ENCODE data around the gene ZNF471. TPM values are rescaled to one million over a fixed set of nuclear protein-coding genes. Genes with fewer than 3 reads are reported as not detected.

Gene ZNF471
- total and polyA plus RNA-seq, 9 donors: 5.9 to 22.4 (median 14.1) TPM

DNA sequence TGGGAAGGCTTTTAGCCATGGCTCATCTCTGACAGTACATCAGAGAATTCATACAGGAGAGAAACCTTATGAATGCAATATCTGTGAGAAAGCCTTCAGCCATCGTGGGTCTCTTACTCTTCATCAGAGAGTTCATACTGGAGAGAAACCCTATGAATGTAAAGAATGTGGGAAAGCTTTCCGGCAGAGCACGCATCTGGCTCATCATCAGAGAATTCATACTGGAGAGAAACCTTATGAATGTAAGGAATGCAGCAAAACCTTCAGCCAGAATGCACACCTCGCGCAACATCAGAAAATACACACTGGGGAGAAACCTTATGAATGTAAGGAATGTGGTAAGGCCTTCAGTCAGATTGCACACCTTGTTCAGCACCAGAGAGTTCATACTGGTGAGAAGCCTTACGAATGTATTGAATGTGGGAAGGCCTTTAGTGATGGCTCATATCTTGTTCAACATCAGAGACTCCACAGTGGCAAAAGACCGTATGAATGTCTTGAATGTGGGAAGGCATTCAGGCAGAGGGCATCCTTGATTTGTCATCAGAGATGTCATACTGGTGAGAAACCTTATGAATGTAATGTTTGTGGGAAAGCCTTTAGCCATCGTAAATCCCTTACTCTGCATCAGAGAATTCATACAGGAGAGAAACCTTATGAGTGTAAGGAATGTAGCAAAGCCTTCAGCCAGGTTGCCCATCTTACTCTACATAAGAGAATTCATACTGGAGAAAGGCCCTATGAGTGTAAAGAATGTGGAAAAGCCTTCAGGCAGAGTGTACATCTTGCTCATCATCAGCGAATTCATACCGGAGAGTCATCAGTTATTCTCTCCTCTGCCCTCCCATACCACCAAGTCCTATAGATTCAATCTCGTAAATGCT is 70.3 kb downstream of the ZNF471 start:
- H3K27ac ChIP-seq: no peak overlapping the region
- intact Hi-C loops (cut with DNase I): no loop called here
- H3K36me3 ChIP-seq: peaks cover 6% of the 10 kb centered on the region
- peaks cover 15 to 52% of the 10 kb centered on the region in 2 donors for H3K9me3 ChIP-seq
- WGBS, 3 donors: 96 to 98% (median 97%) methylated on average over 11 of the region's 11 CpGs
- H3K4me3 ChIP-seq: no peak overlapping the region
- H3K27me3 ChIP-seq: no peaks in the 10 kb centered on the region
- DNase-seq: no peak
- H3K4me1 ChIP-seq (ENCODE audit: insufficient read depth): no peaks in the 10 kb centered on the region
- TF ChIP-seq, protein P1, sequence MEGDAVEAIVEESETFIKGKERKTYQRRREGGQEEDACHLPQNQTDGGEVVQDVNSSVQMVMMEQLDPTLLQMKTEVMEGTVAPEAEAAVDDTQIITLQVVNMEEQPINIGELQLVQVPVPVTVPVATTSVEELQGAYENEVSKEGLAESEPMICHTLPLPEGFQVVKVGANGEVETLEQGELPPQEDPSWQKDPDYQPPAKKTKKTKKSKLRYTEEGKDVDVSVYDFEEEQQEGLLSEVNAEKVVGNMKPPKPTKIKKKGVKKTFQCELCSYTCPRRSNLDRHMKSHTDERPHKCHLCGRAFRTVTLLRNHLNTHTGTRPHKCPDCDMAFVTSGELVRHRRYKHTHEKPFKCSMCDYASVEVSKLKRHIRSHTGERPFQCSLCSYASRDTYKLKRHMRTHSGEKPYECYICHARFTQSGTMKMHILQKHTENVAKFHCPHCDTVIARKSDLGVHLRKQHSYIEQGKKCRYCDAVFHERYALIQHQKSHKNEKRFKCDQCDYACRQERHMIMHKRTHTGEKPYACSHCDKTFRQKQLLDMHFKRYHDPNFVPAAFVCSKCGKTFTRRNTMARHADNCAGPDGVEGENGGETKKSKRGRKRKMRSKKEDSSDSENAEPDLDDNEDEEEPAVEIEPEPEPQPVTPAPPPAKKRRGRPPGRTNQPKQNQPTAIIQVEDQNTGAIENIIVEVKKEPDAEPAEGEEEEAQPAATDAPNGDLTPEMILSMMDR (IDR thresholded peaks at IDR 0.05): no peak
- TF ChIP-seq EP300 (IDR thresholded peaks at IDR 0.05): no peak
- no peak for TF ChIP-seq POLR2A (IDR thresholded peaks at IDR 0.05)

Other genes with a start within 250 kb of the ZNF471 start
- gene EDDM13, start 235.1 kb upstream of the ZNF471 start, total RNA-seq: not detected
- gene EDDM13, start 235.1 kb upstream of the ZNF471 start, polyA plus RNA-seq: under 1 TPM in 1 of 2 donors, not detected in 1; 0.28 TPM
- 10 to 100 TPM in 5 of 7 donors, 1 to 10 TPM in 2; 7.4 to 25.7 (median 13.9) TPM for gene ZSCAN5A, start 193.0 kb upstream of the ZNF471 start, total RNA-seq
- 1 to 10 TPM; 4.6 to 8.9 TPM for gene ZSCAN5A, start 193.0 kb upstream of the ZNF471 start, polyA plus RNA-seq
- 10 to 100 TPM in 2 of 7 donors, 1 to 10 TPM in 5; 4.6 to 11.1 (median 8.3) TPM for gene ZNF582, start 114.3 kb upstream of the ZNF471 start, total RNA-seq
- 1 to 10 TPM; 4.6 to 7.9 TPM for gene ZNF582, start 114.3 kb upstream of the ZNF471 start, polyA plus RNA-seq
- gene ZNF583, start 103.5 kb upstream of the ZNF471 start, total RNA-seq: 10 to 100 TPM in 5 of 7 donors, 1 to 10 TPM in 2; 5.9 to 12.5 (median 10.7) TPM
- 1 to 10 TPM; 4.0 to 6.8 TPM for gene ZNF583, start 103.5 kb upstream of the ZNF471 start, polyA plus RNA-seq
- 10 to 100 TPM in 4 of 7 donors, 1 to 10 TPM in 3; 5.5 to 12.8 (median 10.2) TPM for gene ZNF667, start 30.5 kb upstream of the ZNF471 start, total RNA-seq
- gene ZNF667, start 30.5 kb upstream of the ZNF471 start, polyA plus RNA-seq: 1 to 10 TPM; 4.5 to 9.8 TPM
- 10 to 100 TPM in 6 of 7 donors, 1 to 10 TPM in 1; 4.9 to 15.7 (median 13.5) TPM for gene ZFP28, start 31.1 kb downstream of the ZNF471 start, total RNA-seq
- gene ZFP28, start 31.1 kb downstream of the ZNF471 start, polyA plus RNA-seq: 10 to 100 TPM in 1 of 2 donors, 1 to 10 TPM in 1; 9.2 to 12.7 TPM
- 1 to 10 TPM; 2.4 to 7.8 (median 6.7) TPM for gene ZNF470, start 59.6 kb downstream of the ZNF471 start, total RNA-seq
- 1 to 10 TPM; 1.7 to 5.4 TPM for gene ZNF470, start 59.6 kb downstream of the ZNF471 start, polyA plus RNA-seq
- gene ZNF71, start 87.4 kb downstream of the ZNF471 start, total RNA-seq: 1 to 10 TPM; 5.7 to 9.8 (median 8.4) TPM
- gene ZNF71, start 87.4 kb downstream of the ZNF471 start, polyA plus RNA-seq: 1 to 10 TPM; 3.4 to 6.3 TPM
- 1 to 10 TPM in 1 of 7 donors, under 1 TPM in 5, not detected in 1; 0.43 to 1.6 (median 0.59) TPM for gene SMIM17, start 135.3 kb downstream of the ZNF471 start, total RNA-seq
- under 1 TPM; 0.22 to 0.65 TPM for gene SMIM17, start 135.3 kb downstream of the ZNF471 start, polyA plus RNA-seq
- 10 to 100 TPM in 3 of 7 donors, 1 to 10 TPM in 4; 4.9 to 15.0 (median 8.1) TPM for gene ZNF835, start 163.9 kb downstream of the ZNF471 start, total RNA-seq
- gene ZNF835, start 163.9 kb downstream of the ZNF471 start, polyA plus RNA-seq: 1 to 10 TPM; 2.5 to 4.6 TPM